Inflammatory macrophage treated with lipopolysaccharide for 1 hour (primary cell): ENCODE measurements around the gene ZNF318.

Experiments used
- DNase-seq, 2 donors: peaks; one replicate each; pipeline ENCODE4 v3.0.0-alpha.2; 2020 to 2022

The ZNF318 gene

DNA sequence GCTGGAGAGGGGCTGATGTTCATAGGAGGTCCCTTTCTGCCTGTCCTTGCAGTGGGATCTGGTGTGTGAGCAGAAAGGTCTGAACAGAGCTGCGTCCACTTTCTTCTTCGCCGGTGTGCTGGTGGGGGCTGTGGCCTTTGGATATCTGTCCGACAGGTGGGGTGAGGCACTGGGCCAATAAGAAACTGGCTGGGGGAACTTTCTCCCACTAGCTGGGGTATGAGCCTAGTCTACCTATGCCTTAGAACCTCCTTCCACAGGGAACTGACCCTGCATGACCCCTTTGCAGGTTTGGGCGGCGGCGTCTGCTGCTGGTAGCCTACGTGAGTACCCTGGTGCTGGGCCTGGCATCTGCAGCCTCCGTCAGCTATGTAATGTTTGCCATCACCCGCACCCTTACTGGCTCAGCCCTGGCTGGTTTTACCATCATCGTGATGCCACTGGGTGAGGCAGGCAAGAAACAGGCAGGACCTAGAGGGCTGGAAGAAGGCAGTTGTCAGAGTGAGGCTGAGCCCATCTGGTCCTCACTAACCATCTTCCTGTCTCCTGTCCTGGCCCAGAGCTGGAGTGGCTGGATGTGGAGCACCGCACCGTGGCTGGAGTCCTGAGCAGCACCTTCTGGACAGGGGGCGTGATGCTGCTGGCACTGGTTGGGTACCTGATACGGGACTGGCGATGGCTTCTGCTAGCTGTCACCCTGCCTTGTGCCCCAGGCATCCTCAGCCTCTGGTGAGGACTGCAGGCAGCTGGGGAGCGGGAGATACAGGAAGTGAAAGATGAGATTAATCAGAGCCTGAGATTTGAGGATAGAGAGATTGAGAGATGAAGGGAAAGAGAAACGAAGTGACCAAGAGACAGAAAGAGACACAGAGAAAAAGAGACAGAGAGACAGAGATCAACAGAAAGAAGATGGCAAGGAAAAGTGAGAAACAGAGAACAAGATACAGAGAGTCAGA, 69.8 kb downstream of the ZNF318 start:
- no peak for DNase-seq

DNA sequence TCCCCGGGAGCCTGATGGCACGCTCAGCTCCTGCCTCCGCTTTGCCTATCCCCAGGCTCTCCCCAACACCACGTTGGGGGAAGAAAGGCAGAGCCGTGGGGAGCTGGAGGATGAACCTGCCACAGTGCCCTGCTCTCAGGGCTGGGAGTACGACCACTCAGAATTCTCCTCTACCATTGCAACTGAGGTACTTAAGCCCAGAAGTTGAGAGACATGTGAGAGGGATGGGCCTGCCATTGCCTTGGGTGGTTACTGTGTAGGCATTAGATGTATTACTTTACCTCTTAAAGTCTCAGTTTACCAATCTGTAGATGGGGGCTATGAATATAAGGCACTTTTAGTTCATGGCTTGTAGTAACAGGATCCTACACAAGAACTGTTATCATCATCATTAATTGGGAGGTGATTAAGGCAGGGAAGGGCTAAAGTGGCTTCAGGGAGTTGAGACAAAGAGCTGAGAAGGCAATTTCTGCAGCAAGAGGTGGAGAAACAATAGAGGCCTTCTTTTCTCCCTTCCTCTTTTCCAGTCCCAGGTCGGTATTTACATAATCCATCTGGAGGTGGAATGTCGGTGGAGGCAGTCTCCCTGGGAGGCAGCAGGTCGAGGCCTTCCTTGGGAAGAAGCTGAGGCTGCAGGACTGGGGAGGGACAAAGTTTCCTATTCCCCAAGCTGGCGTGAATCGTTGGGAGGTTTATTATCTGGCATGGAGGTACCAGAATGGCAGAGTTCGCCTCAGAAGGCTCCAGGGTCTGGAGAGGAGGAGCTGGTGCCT, 70.7 kb downstream of the ZNF318 start:
- DNase-seq: no peak

GRCh38 chr6:43297644-43298564, 71.5 kb downstream of the ZNF318 start, which contains the start of gene SLC22A7:
Gene SLC22A7, plus strand, starts transcription at chr6:43298260. Its CDS starts 99 bp downstream, at chr6:43298359.
- DNase-seq: no peak

DNA sequence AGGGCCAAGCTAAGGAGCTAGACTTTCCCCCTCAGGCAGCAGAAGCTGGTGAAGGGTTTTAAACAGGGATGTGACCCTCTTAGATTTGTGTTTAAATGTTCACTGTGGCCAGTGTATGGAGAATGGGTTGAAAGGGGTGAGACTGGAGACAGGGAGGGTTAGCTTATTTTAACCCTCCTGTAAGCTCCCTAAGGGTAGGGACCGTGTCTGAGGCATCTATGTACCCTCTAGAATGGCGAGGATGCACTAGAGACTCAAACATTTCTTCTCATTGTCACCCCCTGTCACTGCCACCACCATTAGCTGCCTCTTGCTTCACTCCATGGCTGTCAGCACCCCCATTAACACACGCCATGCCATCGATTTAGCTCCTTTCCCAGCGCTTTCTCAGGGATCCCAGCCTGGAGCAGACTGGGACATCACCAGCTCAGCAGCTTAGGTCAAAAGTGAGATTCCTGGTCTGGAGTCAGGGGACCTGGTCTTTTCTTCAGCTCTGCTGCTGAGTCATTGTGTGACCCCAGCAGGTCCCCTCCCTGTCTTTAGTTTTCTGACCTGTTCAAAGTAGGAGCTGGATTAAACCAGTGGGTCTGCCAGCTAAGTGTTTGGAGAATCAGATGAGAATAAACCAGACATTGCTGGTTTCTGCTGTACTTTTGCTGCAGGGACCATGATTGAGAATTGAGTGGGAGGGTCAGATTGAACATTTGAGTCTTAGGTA, 72.5 kb downstream of the ZNF318 start:
- no peak for DNase-seq

- no peak for DNase-seq
Measured at GRCh38 chr6:43295456-43295855, 74.0 kb downstream of the ZNF318 start.

DNA sequence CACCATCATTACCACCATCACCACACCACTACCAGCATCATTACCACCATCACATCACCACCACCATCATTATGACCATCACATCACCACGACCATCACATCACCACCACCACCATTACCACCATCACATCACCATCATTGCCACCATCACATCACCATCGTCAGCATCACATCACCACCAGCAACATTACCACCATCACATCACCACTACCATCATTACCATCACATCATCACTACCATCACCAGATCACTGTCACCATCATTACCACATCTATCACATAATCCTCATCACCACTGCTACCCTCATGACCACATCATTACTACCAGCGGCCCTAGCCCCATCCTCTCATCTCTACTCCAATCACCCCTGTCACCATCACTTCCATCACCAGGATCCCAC, 74.9 kb downstream of the ZNF318 start:
- DNase-seq: no peak

DNA sequence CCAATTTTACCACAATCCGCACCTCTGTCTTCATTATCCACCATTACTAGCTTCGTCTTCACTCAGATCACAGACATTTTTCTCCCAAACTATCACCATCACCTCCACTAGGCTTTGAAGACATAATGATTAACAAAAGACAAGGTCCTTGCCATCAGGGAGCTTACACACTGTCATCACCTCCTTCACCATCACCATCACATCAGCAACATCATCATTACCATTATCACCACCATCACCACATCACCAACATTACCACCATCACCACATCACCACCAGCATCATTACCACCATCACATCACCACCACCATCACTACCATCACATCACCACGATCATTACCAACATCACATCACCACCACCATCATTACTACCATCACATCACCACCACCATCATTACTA, 75.7 kb downstream of the ZNF318 start:
- DNase-seq: no peak

DNA sequence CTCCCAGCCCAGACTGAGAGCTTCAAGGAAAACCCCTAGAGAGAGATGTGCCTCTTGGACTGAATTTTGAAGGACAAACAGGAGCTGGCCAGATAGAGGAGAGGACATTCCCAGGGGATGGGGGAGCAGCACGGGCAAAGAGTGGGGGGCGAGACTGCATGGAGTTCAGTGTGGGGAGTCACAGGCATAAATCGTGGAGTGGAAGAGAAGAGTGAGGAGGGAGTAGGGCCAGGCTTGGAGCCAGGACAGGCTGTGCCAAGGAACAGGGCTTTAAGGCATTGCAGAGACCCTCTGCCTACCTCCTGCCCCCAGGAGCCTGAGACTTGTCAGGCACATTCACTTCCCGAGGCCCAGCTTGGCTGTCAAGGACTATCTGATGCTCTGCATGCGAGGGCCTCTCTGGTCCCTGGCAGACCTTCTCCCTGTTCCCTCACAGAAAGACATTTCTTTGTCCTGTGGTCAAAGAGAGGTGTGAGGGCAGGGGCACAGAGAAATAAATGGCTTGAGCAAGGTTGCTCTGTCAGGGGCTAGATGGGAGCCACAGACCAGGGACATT, 76.6 kb downstream of the ZNF318 start:
- no peak for DNase-seq

DNA sequence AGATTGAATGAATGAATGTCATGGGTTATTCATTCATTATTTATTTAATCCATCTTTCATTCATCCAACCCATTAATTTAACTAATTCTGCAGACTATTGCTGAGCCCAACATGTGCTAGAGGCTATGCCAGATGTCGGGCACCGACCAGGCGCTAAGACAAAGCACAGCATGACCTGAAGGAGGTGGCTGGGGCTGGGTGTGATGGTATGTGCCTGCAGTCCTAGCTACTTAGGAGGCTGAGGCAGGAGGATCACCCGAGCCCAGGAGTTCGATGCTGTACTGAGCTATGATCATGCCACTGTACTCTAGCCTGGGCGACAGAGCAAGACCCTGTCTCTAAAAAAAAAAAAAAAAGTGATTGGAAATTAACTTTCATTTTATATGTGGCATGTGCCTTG, 77.1 kb downstream of the ZNF318 start:
- DNase-seq: no peak

GRCh38 chr6:43291708-43292107, 77.7 kb downstream of the ZNF318 start:
- DNase-seq: no peak

GRCh38 chr6:43290905-43291355, 78.5 kb downstream of the ZNF318 start:
- DNase-seq: no peak

DNA sequence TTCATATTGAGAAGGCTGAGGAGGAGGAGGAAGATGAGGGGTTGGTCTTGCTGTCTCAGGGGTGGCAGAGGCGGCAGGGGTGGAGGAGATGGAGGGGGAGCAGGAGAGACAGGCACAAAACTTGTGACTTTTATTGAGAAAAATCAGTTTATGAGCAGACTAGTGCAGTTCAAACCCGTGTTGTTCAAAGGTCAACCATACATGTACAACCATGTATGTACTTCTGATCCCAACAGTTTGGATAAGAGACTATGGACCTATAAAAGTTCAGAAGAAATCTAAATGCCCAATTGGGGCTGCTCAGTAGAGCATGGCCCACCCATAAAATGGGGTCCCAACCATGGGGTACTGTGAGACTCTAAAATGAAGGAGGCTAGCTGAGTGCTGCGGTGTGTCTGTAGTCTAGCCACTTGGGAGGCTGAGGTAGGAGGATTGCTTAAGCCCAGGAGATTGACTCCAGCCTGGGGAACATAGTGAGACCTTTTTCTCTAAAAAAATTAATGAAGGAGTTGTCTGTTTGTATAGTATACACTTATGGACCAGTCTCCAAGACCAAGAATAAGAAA, 79.0 kb downstream of the ZNF318 start:
- no peak for DNase-seq

- DNase-seq: no peak
Measured at GRCh38 chr6:43287717-43288679, 81.4 kb downstream of the ZNF318 start.

- DNase-seq: no peak
Measured at GRCh38 chr6:43286980-43287716, 82.3 kb downstream of the ZNF318 start.

DNA sequence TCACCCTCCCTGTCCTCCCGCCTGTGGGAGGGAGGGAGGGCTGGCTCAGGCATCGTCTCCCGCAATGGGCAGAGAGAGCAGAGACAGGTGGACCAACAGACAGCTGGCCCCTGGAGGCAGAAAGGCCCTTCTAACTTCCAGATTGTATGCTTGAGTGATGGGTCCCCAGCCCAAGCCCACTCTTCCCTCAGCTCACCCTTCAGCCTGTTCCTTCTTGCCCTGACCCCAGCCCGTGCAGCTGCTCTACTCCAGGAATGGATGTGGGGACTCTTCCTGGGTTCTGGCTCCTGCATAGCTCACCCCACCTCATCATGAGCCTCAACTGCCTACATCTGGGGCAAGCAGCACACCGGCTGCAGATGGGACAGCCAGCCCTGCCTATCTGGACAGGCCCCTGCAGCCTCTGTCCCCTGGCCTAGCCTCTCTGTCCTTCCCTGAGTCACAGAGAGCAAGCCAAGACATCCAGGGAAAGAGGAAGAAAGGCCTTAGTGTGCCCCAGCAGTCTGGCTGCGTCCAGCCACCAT, 82.9 kb downstream of the ZNF318 start:
- peak in 1 of 2 donors; percentile 14 for DNase-seq
